K562 (cell line): ENCODE results near the gene NUMB. TPM values are rescaled to one million over a fixed set of nuclear protein-coding genes. Genes with fewer than 3 reads are reported as not detected.
A peak's percentile ranks its signal among the peaks of the same experiment; 100 is the strongest.

Source experiments
- ATAC-seq: fragments of 200-7000 bp; cut with Tn5 transposase; 3 replicates; pipeline ENCODE4 v1.9.1; 2020; ENCODE audit warnings: moderate library complexity
- BruUV-seq: library from RNA; stranded (reverse); fragments of 400-500 nt; replicated peaks from 2 replicates; lab custom pipeline; 2021; lab: Mats Ljungman, UMichigan
- CTCF ChIA-PET: fragments of 300-600 bp; formaldehyde crosslinking; extraction: SDS; loops from one replicate; lab custom pipeline; 2021; ENCODE audit warnings: low intra/inter-chr PET ratio; lab: Yijun Ruan, JAX
- POLR2A ChIA-PET: fragments of 300-600, 350-650 bp; sonication (Branson Sonifier 250); formaldehyde crosslinking; extraction: SDS; loops from one replicate; lab custom pipeline; 2021; ENCODE audit warnings: antibody characterized with exemption, inconsistent platforms; lab: Yijun Ruan, JAX
- DNase-seq, 4 experiments: peaks; one replicate each; pipeline versions ENCODE4 v3.0.0 to v3.0.0-alpha.2; 2011 to 2018; ENCODE audit warnings: low spot score in 3 of 4, mixed read lengths in 3 of 4; ENCODE audit errors: extremely low read depth in 1 of 4
- FAIRE-seq: peaks from 2 replicates; lab custom pipeline; 2011; peaks lifted over from hg19 to GRCh38; lab: Jason Lieb, UNC
- H2AFZ ChIP-seq: 2 replicates; pipeline ENCODE4 v1.6.0; 2011; ENCODE audit warnings: low read depth, low read length, control low read depth, inconsistent platforms
- H3K27ac ChIP-seq: fragments of 200-600 bp; 3 replicates; pipeline ENCODE4 v1.8.0; 2011; ENCODE audit warnings: low read depth, mild to moderate bottlenecking, control low read depth, inconsistent platforms, low read length, moderate library complexity, mixed read lengths; ENCODE audit errors: extremely low read depth
- H3K27me3 ChIP-seq, 2 experiments: fragments of 300-600 bp in 1 of 2; 2 replicates in 1 of 2; 3 replicates in 1 of 2; pipeline versions ENCODE4 v1.6.0 to v1.8.0; 2011; ENCODE audit warnings: inconsistent platforms in 2 of 2, low read length in 2 of 2, mild to moderate bottlenecking in 1 of 2, mixed read lengths in 1 of 2, moderate library complexity in 1 of 2; ENCODE audit not compliant: control insufficient read depth in 2 of 2, insufficient read depth in 2 of 2
- H3K36me3 ChIP-seq: fragments of 300-600 bp; 3 replicates; pipeline ENCODE4 v1.8.0; 2011; ENCODE audit warnings: mild to moderate bottlenecking, low read length, inconsistent platforms; ENCODE audit not compliant: control insufficient read depth, insufficient read depth
- H3K4me1 ChIP-seq, 2 experiments: fragments of 200-600 bp in 1 of 2; replicated peaks in 1 of 2; 2 replicates in 1 of 2; 3 replicates in 1 of 2; pipeline versions ENCODE4 v1.5.1 to v1.8.0; 2011; ENCODE audit warnings: inconsistent platforms in 2 of 2, low read length in 2 of 2, mild to moderate bottlenecking in 1 of 2, mixed read lengths in 1 of 2, moderate library complexity in 1 of 2; ENCODE audit not compliant: control insufficient read depth in 2 of 2, insufficient read depth in 2 of 2
- H3K4me2 ChIP-seq: 2 replicates; pipeline ENCODE4 v1.6.1; 2011; ENCODE audit warnings: low read length, control low read depth, inconsistent platforms, mixed read lengths; ENCODE audit not compliant: insufficient read depth
- H3K4me3 ChIP-seq: fragments of 200-600 bp; sonication (generic), shearing (Covaris generic); 2 replicates; pipeline ENCODE4 v1.5.1; 2016; ENCODE audit warnings: control low read depth, inconsistent platforms
- H3K79me2 ChIP-seq: fragments of 200-600 bp; 3 replicates; pipeline ENCODE4 v1.8.0; 2011; ENCODE audit warnings: low read length, inconsistent platforms; ENCODE audit not compliant: control insufficient read depth, insufficient read depth
- H3K9ac ChIP-seq, 2 experiments: 2 replicates each; pipeline versions ENCODE4 v1.6.0 to v1.6.1; 2011; ENCODE audit warnings: low read depth in 2 of 2, low read length in 2 of 2, control low read depth in 1 of 2, inconsistent platforms in 1 of 2, mild to moderate bottlenecking in 1 of 2, mixed read lengths in 1 of 2; ENCODE audit not compliant: insufficient read depth in 1 of 2
- H3K9me1 ChIP-seq: one replicate; pipeline ENCODE4 v1.6.0; 2011; ENCODE audit warnings: inconsistent platforms, mild to moderate bottlenecking, low read length, moderate library complexity; ENCODE audit not compliant: control insufficient read depth, insufficient read depth
- H3K9me3 ChIP-seq: replicated peaks from 2 replicates; pipeline ENCODE4 v1.5.1; 2011; ENCODE audit warnings: low read depth, low read length, inconsistent platforms; ENCODE audit not compliant: control insufficient read depth, insufficient read depth
- H4K20me1 ChIP-seq: replicated peaks from 2 replicates; pipeline ENCODE4 v1.6.1; 2011; ENCODE audit warnings: low read length, inconsistent platforms, mixed read lengths; ENCODE audit not compliant: control insufficient read depth, insufficient read depth
- BCL6 ChIP-seq: fragments of 250-450 bp; sonication (Bioruptor Pico); IDR thresholded peaks from 2 replicates; pipeline ENCODE4 v1.4.0; 2020
- BRF2 ChIP-seq: IDR thresholded peaks from 3 replicates; pipeline ENCODE4 v1.6.1; 2011; ENCODE audit warnings: borderline replicate concordance, mild to moderate bottlenecking; ENCODE audit not compliant: insufficient read length, insufficient read depth
- CREB5 ChIP-seq: fragments of 250-450 bp; sonication (Bioruptor Pico); IDR thresholded peaks from 2 replicates; pipeline ENCODE4 v1.5.0; 2020; ENCODE audit warnings: mild to moderate bottlenecking
- FUS ChIP-seq: fragments of 200-400 bp; formaldehyde crosslinking; optimal IDR thresholded peaks from 2 replicates; pipeline ENCODE3; 2017; ENCODE audit warnings: low read depth, low read length
- GTF2A2 ChIP-seq: IDR thresholded peaks from 2 replicates; pipeline ENCODE4 v1.6.1; 2016; ENCODE audit warnings: mild to moderate bottlenecking, missing genetic modification characterization, missing compliant biosample characterization
- HINFP ChIP-seq: fragments of 450-650 bp; conservative IDR thresholded peaks from 2 replicates; pipeline ENCODE4 v1.6.1; 2016; ENCODE audit warnings: missing genetic modification characterization, low read depth, mild to moderate bottlenecking, control low read depth, missing compliant biosample characterization
- HNRNPH1 ChIP-seq: fragments of 200-400 bp; formaldehyde crosslinking; optimal IDR thresholded peaks from 2 replicates; pipeline ENCODE3; 2017; ENCODE audit warnings: low read depth, mild to moderate bottlenecking, low read length, moderate library complexity
- KAT8 ChIP-seq: fragments of 450-650 bp; IDR thresholded peaks from 2 replicates; pipeline ENCODE4 v1.6.1; 2016; ENCODE audit warnings: low read depth, mild to moderate bottlenecking
- TFAP4 ChIP-seq: sonication (generic); formaldehyde crosslinking; IDR thresholded peaks from 2 replicates; pipeline ENCODE4 v1.8.0; 2022; ENCODE audit warnings: missing genetic modification reagents, mild to moderate bottlenecking, moderate library complexity, borderline replicate concordance
- ZMIZ1 ChIP-seq, 2 experiments: fragments of 150-350 bp in 1 of 2; IDR thresholded peaks; 2 replicates each; pipeline ENCODE4 v1.6.1; 2012 to 2016; ENCODE audit warnings: low read depth in 2 of 2, low read length in 2 of 2, mild to moderate bottlenecking in 1 of 2, moderate library complexity in 1 of 2
- ZNF197 ChIP-seq: fragments of 200-800 bp; sonication (Bioruptor generic); IDR thresholded peaks from 2 replicates; pipeline ENCODE4 v1.6.1; 2016; ENCODE audit warnings: low read depth, missing genetic modification characterization, missing compliant biosample characterization
- WGBS: fragments of 100-300 bp; shearing (Covaris generic); methylation state at CpG from one replicate; pipeline ENCODE4 v1.1.6; 2016; ENCODE audit warnings: low coverage, mixed read lengths; ENCODE audit not compliant: insufficient coverage; ENCODE audit errors: missing lambda C conversion rate; 5-methylcytosine and 5-hydroxymethylcytosine counted together
- in situ Hi-C: fragments of 300-500 bp; cut with MboI; formaldehyde crosslinking; loops from 4 replicates; pipeline ENCODE4 v1.15.0; 2018; ENCODE audit warnings: inconsistent platforms, mixed read lengths
- intact Hi-C: fragments of 100-400 bp; cut with micrococcal nuclease; formaldehyde crosslinking; loops from 2 replicates; pipeline ENCODE4 v1.14.2; 2022
- polyA plus RNA-seq, 8 experiments: library from polyadenylated mRNA; depleted of rRNA in 4 of 8; stranded (reverse) in 5 of 8; unstranded in 3 of 8; fragments of >200 nt; fragmentation: Nextera tagmentation in 2 of 8; fragmentation: Illumina TruSeq in 1 of 8; extraction: Ambion mirVana in 2 of 8; extraction: Trizol in 1 of 8; gene quantifications; 2 replicates each; pipeline versions ENCODE4 v1.2.1 to v1.2.3, GENCODE V29; 2011 to 2014; ENCODE audit warnings: inconsistent platforms in 1 of 8, missing spikeins in 1 of 8
- total RNA-seq, 7 experiments: library from RNA; depleted of rRNA in 6 of 7; stranded (reverse); fragments of >200 nt in 6 of 7; fragmentation: Illumina TruSeq in 2 of 7; extraction: Trizol in 2 of 7; gene quantifications; 2 replicates each; pipeline versions ENCODE4 v1.2.1 to v1.2.3, GENCODE V29; 2011 to 2021; ENCODE audit warnings: low replicate concordance in 1 of 7

The NUMB gene
- total and polyA plus RNA-seq, 9 of the 15 experiments (the other 6 are each of a cell fraction or from before 2014, with no cell fraction given) = 13.5 to 54.0 (median 32.3) TPM

- in situ Hi-C loops (no loop called here), intact Hi-C loops (no loop called here)
- Histone ChIP-seq H3K27me3 (peaks cover 0 to 9% of the 10 kb centered on the region in 2 experiments; a peak in 3 of 5 replicates), H3K27ac (peak overlapping the region; percentile 77; the same call in 2 of the 3 replicates), H3K4me1 (peaks cover 9 to 28% of the 10 kb centered on the region in 2 experiments; a peak in 4 of 5 replicates), H3K9me3 (no peaks in the 10 kb centered on the region), H3K9ac (peak overlapping the region in 1 of 2 experiments; percentile 76; a peak in 2 of 4 replicates), H3K79me2 (no peaks in the 10 kb centered on the region), H2AFZ (peak overlapping the region; percentile 92; the same call in 1 of the 2 replicates), H3K4me3 (no peak overlapping the region), H4K20me1 (no peaks in the 10 kb centered on the region), H3K36me3 (no peaks in the 10 kb centered on the region), H3K9me1 (no peaks in the 10 kb centered on the region), H3K4me2 (peak overlapping the region; percentile 94)
- CTCF ChIA-PET = no interaction called here
- POLR2A ChIA-PET = interaction anchor here (0.6 kb wide), 1 partner anchor 401 kb away, joined by 3 read pairs; no protein-coding TSS in a partner anchor
- 0 out of 3 replicates have a peak, but pooled peaks have one; percentile 12 for ATAC-seq
- FAIRE-seq = peak; percentile 83
- BruUV-seq = no TSS peak
- WGBS = 27% methylated on average over 7 of the region's 9 CpGs
- peak in 1 of 4 experiments; percentile 51 for DNase-seq
- TF ChIP-seq FUS (no peak), TFAP4 (CRISPR knock-in tag) (no peak), HNRNPH1 (no peak), ZMIZ1 (IDR thresholded peaks at IDR 0.05; ENCODE audit: low read depth in 2 of 2, low read length in 2 of 2) (no peak), ZNF197 (CRISPR knock-in tag) (no peak), KAT8 (no peak), BCL6 (CRISPR knock-in tag) (no peak), HINFP (tag) (no peak), GTF2A2 (no peak), BRF2 (no peak), CREB5 (no peak)
Observed at GRCh38 chr14:73248108-73248868, 210.1 kb downstream of the NUMB start.
